HCT116 (cell line): Measurements from ENCODE around the gene IGSF9. TPM values are rescaled to one million over a fixed set of nuclear protein-coding genes. Genes with fewer than 3 reads are reported as not detected.

Experiments
- ATAC-seq: fragments of 200-7000 bp; cut with Tn5 transposase; 2 replicates; pipeline ENCODE4 v1.9.1; 2020; ENCODE audit warnings: mild to moderate bottlenecking, moderate library complexity
- BruUV-seq: library from RNA; stranded (reverse); fragments of 400-500 nt; replicated peaks from 2 replicates; lab custom pipeline; 2021; lab: Mats Ljungman, UMichigan
- CTCF ChIA-PET: fragments of 300-600 bp; sonication (Branson Sonifier 250); formaldehyde crosslinking; loops from one replicate; lab custom pipeline; 2021; ENCODE audit warnings: antibody characterized with exemption; lab: Charles Lee
- POLR2A ChIA-PET: fragments of 300-600, 350-600 bp; sonication (Branson Sonifier 250); formaldehyde crosslinking; loops from one replicate; lab custom pipeline; 2021; ENCODE audit warnings: antibody characterized with exemption; lab: Charles Lee
- RAD21 ChIA-PET, 2 experiments: fragments of 300-600 bp; sonication (Branson Sonifier 250); formaldehyde crosslinking; loops; one replicate each; lab custom pipeline; 2023; ENCODE audit warnings: low total read pairs in 2 of 2; ENCODE audit not compliant: uncharacterized antibody in 2 of 2, unreplicated experiment in 2 of 2, low non-redundant PET in 1 of 2; lab: Charles Lee
- DNase-seq: peaks from one replicate; pipeline ENCODE4 v3.0.0-alpha.2; 2010; ENCODE audit warnings: low read depth, low spot score
- H2AFZ ChIP-seq: fragments of 200-600 bp; shearing (Covaris generic), sonication (generic); 2 replicates; pipeline ENCODE4 v1.6.1; 2017; ENCODE audit warnings: low read depth, mixed run types, mixed read lengths, antibody characterized with exemption, low read length; ENCODE audit not compliant: poor library complexity, severe bottlenecking
- H3K27ac ChIP-seq: 2 replicates; pipeline ENCODE4 v1.5.1; 2012; ENCODE audit warnings: low read depth, low read length
- H3K27me3 ChIP-seq: fragments of 200-600 bp; sonication (generic); 2 replicates; pipeline ENCODE4 v1.6.1; 2016; ENCODE audit warnings: mixed run types, low read length, mixed read lengths; ENCODE audit not compliant: insufficient read depth
- H3K36me3 ChIP-seq, 2 experiments: fragments of 200-500 bp in 1 of 2; fragments of 200-600 bp in 1 of 2; sonication (Bioruptor generic) in 1 of 2; sonication (generic) in 1 of 2; 2 replicates each; pipeline versions ENCODE4 v1.5.1 to v1.6.1; 2014 to 2016; ENCODE audit warnings: low read length in 2 of 2, inconsistent platforms in 1 of 2, mixed read lengths in 1 of 2, mixed run types in 1 of 2; ENCODE audit not compliant: insufficient read depth in 2 of 2, control insufficient read depth in 1 of 2
- H3K4me1 ChIP-seq, 2 experiments: fragments of 200-600 bp in 1 of 2; sonication (generic) in 1 of 2; 2 replicates each; pipeline versions ENCODE4 v1.5.1 to v1.6.1; 2012 to 2017; ENCODE audit warnings: low read length in 2 of 2, inconsistent platforms in 1 of 2, mild to moderate bottlenecking in 1 of 2, mixed read lengths in 1 of 2, mixed run types in 1 of 2, moderate library complexity in 1 of 2; ENCODE audit not compliant: insufficient read depth in 2 of 2, control insufficient read depth in 1 of 2
- H3K4me2 ChIP-seq: fragments of 200-600 bp; sonication (generic); 2 replicates; pipeline ENCODE4 v1.6.1; 2017; ENCODE audit warnings: mixed run types, low read length, mixed read lengths
- H3K4me3 ChIP-seq, 2 experiments: fragments of 200-600 bp in 1 of 2; sonication (generic) in 1 of 2; replicated peaks in 1 of 2; 2 replicates each; pipeline ENCODE4 v1.5.1; 2011 to 2016; ENCODE audit warnings: low read length in 2 of 2, control low read depth in 1 of 2, low read depth in 1 of 2, mild to moderate bottlenecking in 1 of 2, mixed read lengths in 1 of 2, mixed run types in 1 of 2
- H3K79me2 ChIP-seq: fragments of 200-600 bp; sonication (generic); 2 replicates; pipeline ENCODE4 v1.6.1; 2017; ENCODE audit warnings: mild to moderate bottlenecking, mixed run types, low read length, moderate library complexity, mixed read lengths; ENCODE audit not compliant: insufficient read depth
- H3K9ac ChIP-seq: fragments of 200-600 bp; sonication (generic); 2 replicates; pipeline ENCODE4 v1.6.1; 2016; ENCODE audit warnings: low read length, mixed read lengths
- H3K9me2 ChIP-seq: fragments of 200-600 bp; sonication (generic), shearing (Covaris generic); 2 replicates; pipeline ENCODE4 v1.6.1; 2017; ENCODE audit warnings: mixed run types, mild to moderate bottlenecking, moderate library complexity; ENCODE audit not compliant: insufficient read depth
- H3K9me3 ChIP-seq, 2 experiments: fragments of 200-500 bp in 1 of 2; fragments of 200-600 bp in 1 of 2; sonication (Bioruptor generic) in 1 of 2; sonication (generic) in 1 of 2; 2 replicates each; pipeline ENCODE4 v1.6.1; 2014 to 2017; ENCODE audit warnings: low read length in 2 of 2, mixed read lengths in 2 of 2, inconsistent platforms in 1 of 2, low read depth in 1 of 2, mild to moderate bottlenecking in 1 of 2, mixed run types in 1 of 2, moderate library complexity in 1 of 2; ENCODE audit not compliant: control insufficient read depth in 1 of 2, insufficient read depth in 1 of 2
- H4K20me1 ChIP-seq: fragments of 200-600 bp; sonication (generic), shearing (Covaris generic); 2 replicates; pipeline ENCODE4 v1.6.1; 2017; ENCODE audit warnings: mixed run types, mild to moderate bottlenecking, moderate library complexity; ENCODE audit not compliant: insufficient read depth
- FOSL1 ChIP-seq: IDR thresholded peaks from 2 replicates; pipeline ENCODE4 v1.6.1; 2012; ENCODE audit warnings: low read depth
- RAD21 ChIP-seq: IDR thresholded peaks from 2 replicates; pipeline ENCODE4 v1.6.1; 2012; ENCODE audit warnings: low read depth, mild to moderate bottlenecking
- REST ChIP-seq: IDR thresholded peaks from 2 replicates; pipeline ENCODE4 v1.6.1; 2012; ENCODE audit warnings: low read depth
- TCF7L2 ChIP-seq: IDR thresholded peaks from 2 replicates; pipeline ENCODE4 v1.7.0; 2011; ENCODE audit warnings: borderline replicate concordance, inconsistent platforms; ENCODE audit not compliant: insufficient read depth, insufficient read length; ENCODE audit errors: extremely low read depth
- ZFX ChIP-seq: fragments of 450-650 bp; IDR thresholded peaks from 2 replicates; pipeline ENCODE4 v1.6.1; 2017
- ZNF274 ChIP-seq: fragments of 200-500 bp; sonication (Bioruptor generic); IDR thresholded peaks from 2 replicates; pipeline ENCODE4 v1.6.1; 2014; ENCODE audit warnings: mild to moderate bottlenecking, low read depth, low read length, inconsistent platforms
- intact Hi-C: fragments of 100-400 bp; cut with micrococcal nuclease; formaldehyde crosslinking; loops from 2 replicates; pipeline ENCODE4 v1.10.0; 2022
- total RNA-seq: library from RNA; stranded (reverse); gene quantifications from one replicate; pipeline ENCODE4 v1.2.1, GENCODE V29; 2021; ENCODE audit not compliant: unreplicated experiment

Gene IGSF9
- total RNA-seq, 1 experiment from 2014 or later, result 10.3 TPM

GRCh38 chr1:159989581-159989980, 44.2 kb upstream of the IGSF9 start:
- POLR2A ChIA-PET, result no interaction called here
- no peak overlapping the region for H3K9ac ChIP-seq
- ATAC-seq (no peak), DNase-seq (no peak)
- no peaks in the 10 kb centered on the region for H3K36me3 ChIP-seq
- no peak overlapping the region for H3K27ac ChIP-seq
- no peaks in the 10 kb centered on the region for H3K9me3 ChIP-seq
- intact Hi-C loops, result no loop called here
- peaks cover 6% of the 10 kb centered on the region; the same call in 1 of the 2 replicates for H3K27me3 ChIP-seq
- peaks cover 0 to 4% of the 10 kb centered on the region in 2 experiments; a peak in 1 of 4 replicates for H3K4me1 ChIP-seq
- no TSS peak for BruUV-seq
- H3K79me2 ChIP-seq, result no peaks in the 10 kb centered on the region
- no peaks in the 10 kb centered on the region for H3K9me2 ChIP-seq
- H4K20me1 ChIP-seq, result no peaks in the 10 kb centered on the region
- RAD21 ChIA-PET, result no interaction called here
- no peak overlapping the region for H3K4me3 ChIP-seq
- no peak overlapping the region for H3K4me2 ChIP-seq
- CTCF ChIA-PET, result interaction anchor here (3.3 kb wide), 1 partner anchor 17 kb away, joined by 16 read pairs; no protein-coding TSS in a partner anchor
- no peak overlapping the region for H2AFZ ChIP-seq
- TF ChIP-seq ZNF274 (no peak), REST (no peak), RAD21 (no peak)

GRCh38 chr1:159988006-159988405, 42.6 kb upstream of the IGSF9 start:
- ChIA-PET RAD21 (no interaction called here), CTCF (interaction anchor here (3.3 kb wide), 1 partner anchor 19 kb away, joined by 16 read pairs; no protein-coding TSS in a partner anchor), POLR2A (no interaction called here)
- no peaks in the 10 kb centered on the region for H3K9me3 ChIP-seq
- intact Hi-C loops, result no loop called here
- H3K4me2 ChIP-seq, result no peak overlapping the region
- H3K9ac ChIP-seq, result no peak overlapping the region
- H3K79me2 ChIP-seq, result no peaks in the 10 kb centered on the region
- H3K27ac ChIP-seq, result no peak overlapping the region
- H3K27me3 ChIP-seq, result peaks cover 13% of the 10 kb centered on the region; the same call in 1 of the 2 replicates
- H3K4me1 ChIP-seq, result peaks cover 0 to 4% of the 10 kb centered on the region in 2 experiments; a peak in 1 of 4 replicates
- DNase-seq (no peak), ATAC-seq (no peak)
- H3K9me2 ChIP-seq, result no peaks in the 10 kb centered on the region
- no peak for TF ChIP-seq FOSL1
- TF ChIP-seq ZNF274, result no peak
- TF ChIP-seq TCF7L2, result no peak
- no peak for TF ChIP-seq ZFX
- H3K4me3 ChIP-seq, result no peak overlapping the region
- no TSS peak for BruUV-seq
- no peaks in the 10 kb centered on the region for H3K36me3 ChIP-seq
- H2AFZ ChIP-seq, result no peak overlapping the region
- H4K20me1 ChIP-seq, result no peaks in the 10 kb centered on the region
